Bronchial epithelial cell (primary cell): Measurements from ENCODE around the gene WIPF3. TPM values are rescaled to one million over a fixed set of nuclear protein-coding genes. Genes with fewer than 3 reads are reported as not detected.

Experiments
- DNase-seq: peaks from one replicate; pipeline ENCODE4 v3.0.0-alpha.2; 2010; ENCODE audit warnings: low read depth
- FAIRE-seq: peaks from 2 replicates; lab custom pipeline; 2011; peaks lifted over from hg19 to GRCh38; lab: Jason Lieb, UNC
- H3K27me3 ChIP-seq: 2 replicates; pipeline ENCODE4 v1.5.1; 2011; ENCODE audit warnings: low read length; ENCODE audit not compliant: control insufficient read depth, insufficient read depth
- H3K36me3 ChIP-seq: 2 replicates; pipeline ENCODE4 v1.5.1; 2011; ENCODE audit warnings: low read length; ENCODE audit not compliant: control insufficient read depth, insufficient read depth
- H3K4me3 ChIP-seq: 2 replicates; pipeline ENCODE4 v1.5.1; 2011; ENCODE audit warnings: mild to moderate bottlenecking, low read depth, low read length, control low read depth
- total RNA-seq: library from RNA; depleted of rRNA; stranded (reverse); fragments of >200 nt; gene quantifications from 2 replicates; pipeline ENCODE4 v1.2.1, GENCODE V29; 2014
- TF ChIP-seq, protein P1 (sequence below): IDR thresholded peaks from 2 replicates; pipeline ENCODE4 v1.5.1; 2011; ENCODE audit warnings: mild to moderate bottlenecking, moderate library complexity, low read length, control low read depth, inconsistent platforms; ENCODE audit not compliant: insufficient read depth, severe bottlenecking

Gene WIPF3
- total RNA-seq, 1 donor from 2014 or later = under 0.01 TPM

DNA sequence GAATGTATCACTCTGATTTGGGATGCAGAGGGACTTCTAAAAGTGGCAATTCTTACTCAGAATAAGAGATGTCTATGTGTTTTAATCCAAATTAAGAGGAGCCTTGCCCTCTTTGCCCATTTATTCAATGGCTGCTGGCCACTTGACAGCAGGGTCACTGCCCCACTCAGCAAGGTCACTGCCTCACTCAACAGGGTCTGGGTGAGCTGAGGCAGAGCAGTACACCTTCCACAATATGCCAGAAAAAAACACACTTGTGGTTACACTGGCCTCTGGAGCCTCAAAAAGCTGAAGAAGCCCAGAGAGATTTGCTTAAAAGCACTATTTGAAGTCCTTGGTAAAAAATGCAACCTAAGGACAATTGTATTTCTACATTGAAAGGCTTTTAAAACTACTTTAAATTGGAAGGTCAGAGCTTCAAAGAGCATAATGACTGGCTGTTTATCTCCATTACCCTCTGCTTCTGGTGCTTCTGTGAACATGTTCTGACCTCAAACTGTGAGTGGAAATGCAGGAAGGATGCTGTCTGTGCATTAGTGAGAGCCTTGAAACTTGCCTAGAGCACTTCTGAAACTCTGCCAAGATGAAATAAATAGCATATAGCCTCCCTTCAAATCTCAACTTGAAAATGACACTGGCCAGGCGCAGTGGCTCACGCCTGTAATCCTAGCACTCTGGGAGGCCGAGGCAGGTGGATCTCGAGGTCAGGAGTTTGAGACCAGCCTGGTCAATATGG is 35.1 kb upstream of the WIPF3 start:
- no peaks in the 10 kb centered on the region for H3K36me3 ChIP-seq
- peaks cover 6% of the 10 kb centered on the region for H3K27me3 ChIP-seq
- DNase-seq (no peak), FAIRE-seq (no peak)
- TF ChIP-seq, protein P1, sequence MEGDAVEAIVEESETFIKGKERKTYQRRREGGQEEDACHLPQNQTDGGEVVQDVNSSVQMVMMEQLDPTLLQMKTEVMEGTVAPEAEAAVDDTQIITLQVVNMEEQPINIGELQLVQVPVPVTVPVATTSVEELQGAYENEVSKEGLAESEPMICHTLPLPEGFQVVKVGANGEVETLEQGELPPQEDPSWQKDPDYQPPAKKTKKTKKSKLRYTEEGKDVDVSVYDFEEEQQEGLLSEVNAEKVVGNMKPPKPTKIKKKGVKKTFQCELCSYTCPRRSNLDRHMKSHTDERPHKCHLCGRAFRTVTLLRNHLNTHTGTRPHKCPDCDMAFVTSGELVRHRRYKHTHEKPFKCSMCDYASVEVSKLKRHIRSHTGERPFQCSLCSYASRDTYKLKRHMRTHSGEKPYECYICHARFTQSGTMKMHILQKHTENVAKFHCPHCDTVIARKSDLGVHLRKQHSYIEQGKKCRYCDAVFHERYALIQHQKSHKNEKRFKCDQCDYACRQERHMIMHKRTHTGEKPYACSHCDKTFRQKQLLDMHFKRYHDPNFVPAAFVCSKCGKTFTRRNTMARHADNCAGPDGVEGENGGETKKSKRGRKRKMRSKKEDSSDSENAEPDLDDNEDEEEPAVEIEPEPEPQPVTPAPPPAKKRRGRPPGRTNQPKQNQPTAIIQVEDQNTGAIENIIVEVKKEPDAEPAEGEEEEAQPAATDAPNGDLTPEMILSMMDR = no peak
- H3K4me3 ChIP-seq = no peak overlapping the region

DNA sequence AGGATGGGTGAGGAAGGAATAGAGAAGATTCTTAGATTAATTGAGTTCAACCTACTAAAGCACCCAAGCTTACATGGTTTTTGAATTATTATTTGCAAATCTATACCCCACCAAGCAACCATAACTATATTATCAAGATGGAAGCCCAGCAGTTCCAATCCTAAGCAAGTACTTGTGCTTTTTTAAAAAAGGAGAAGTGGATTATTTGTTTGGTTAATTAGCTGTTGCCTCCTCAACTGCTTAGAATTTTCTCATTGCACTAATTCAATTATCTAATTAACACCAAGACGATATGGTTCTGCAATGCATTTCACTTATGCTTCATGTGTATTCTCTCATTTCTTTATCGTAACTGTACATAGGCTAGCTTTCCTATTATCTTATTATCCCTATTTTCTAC is 27.3 kb upstream of the WIPF3 start:
- no peak for FAIRE-seq

DNA sequence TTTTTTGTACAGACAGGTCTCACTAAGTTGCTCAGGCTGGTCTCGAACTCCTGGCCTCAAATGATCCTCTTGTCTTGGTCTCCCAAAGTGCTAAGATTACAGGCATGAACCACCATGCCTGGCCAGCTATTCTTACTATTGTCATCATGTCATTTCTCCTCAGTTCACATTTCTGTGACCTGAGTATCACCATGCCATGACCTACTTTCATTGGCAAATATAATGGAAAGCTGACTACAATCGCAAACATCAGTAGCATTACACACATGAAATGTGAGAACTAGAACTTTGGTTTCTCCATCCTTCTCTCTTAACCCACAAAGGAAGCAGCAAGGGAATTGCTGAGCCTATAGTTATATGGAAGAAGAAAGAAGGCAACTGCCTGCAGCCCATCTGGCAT is 26.0 kb upstream of the WIPF3 start:
- no peak for DNase-seq
- no peak overlapping the region for H3K4me3 ChIP-seq
- no peaks in the 10 kb centered on the region for H3K27me3 ChIP-seq
- TF ChIP-seq, protein P1 = no peak
- no peak for FAIRE-seq
- H3K36me3 ChIP-seq = no peaks in the 10 kb centered on the region

More for the DNA sequence above, 27.3 kb upstream of the WIPF3 start:
- TF ChIP-seq, protein P1 = no peak
- Histone ChIP-seq H3K27me3 (no peaks in the 10 kb centered on the region), H3K4me3 (no peak overlapping the region), H3K36me3 (no peaks in the 10 kb centered on the region)
- no peak for DNase-seq

DNA sequence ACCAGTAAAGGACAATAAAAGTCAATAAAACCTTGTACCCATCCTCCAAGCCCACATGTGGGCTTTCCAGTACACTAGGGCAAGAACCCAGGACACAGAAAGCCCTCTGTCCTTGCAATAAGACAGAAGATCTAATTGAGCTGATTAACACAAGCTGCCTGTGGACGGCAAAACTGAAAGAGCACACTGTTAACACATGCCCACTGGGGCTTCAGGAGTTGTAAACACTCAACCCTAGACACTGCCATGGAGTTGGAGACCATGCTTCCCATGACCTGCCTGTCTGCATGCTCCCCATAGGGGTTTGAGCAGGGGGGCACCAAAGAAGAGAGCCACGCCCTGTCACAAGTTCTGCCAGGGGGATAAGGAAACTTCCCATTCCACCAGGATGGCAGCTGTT is 22.6 kb upstream of the WIPF3 start:
- no peaks in the 10 kb centered on the region for H3K36me3 ChIP-seq
- no peaks in the 10 kb centered on the region for H3K27me3 ChIP-seq
- H3K4me3 ChIP-seq = no peak overlapping the region
- FAIRE-seq (no peak), DNase-seq (no peak)
- TF ChIP-seq, protein P1 = no peak

DNA sequence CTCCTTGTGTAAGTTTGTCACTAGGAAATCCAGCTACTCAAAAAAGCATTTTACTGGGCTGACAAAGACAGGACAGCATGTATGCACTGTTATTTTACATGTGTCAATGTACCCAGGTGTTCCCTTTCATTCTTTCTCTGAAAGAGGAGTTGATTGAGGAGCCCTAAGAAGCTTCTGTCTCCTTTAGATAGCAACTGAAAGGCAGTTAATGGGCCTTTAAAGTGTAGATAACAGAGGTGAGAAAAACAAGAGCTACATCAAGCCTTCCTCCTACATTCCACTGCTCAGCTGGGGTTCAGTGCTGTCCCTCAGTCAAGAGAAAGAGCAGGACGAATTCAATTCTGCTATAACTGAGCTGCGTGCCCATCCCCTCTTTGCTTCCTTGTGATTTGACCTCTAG is 12.8 kb upstream of the WIPF3 start:
- Histone ChIP-seq H3K27me3 (no peaks in the 10 kb centered on the region), H3K4me3 (no peak overlapping the region), H3K36me3 (no peaks in the 10 kb centered on the region)
- no peak for DNase-seq
- TF ChIP-seq, protein P1 = no peak
- FAIRE-seq = no peak
